Measurements from ENCODE around the gene LTB4R.

The LTB4R gene

DNA sequence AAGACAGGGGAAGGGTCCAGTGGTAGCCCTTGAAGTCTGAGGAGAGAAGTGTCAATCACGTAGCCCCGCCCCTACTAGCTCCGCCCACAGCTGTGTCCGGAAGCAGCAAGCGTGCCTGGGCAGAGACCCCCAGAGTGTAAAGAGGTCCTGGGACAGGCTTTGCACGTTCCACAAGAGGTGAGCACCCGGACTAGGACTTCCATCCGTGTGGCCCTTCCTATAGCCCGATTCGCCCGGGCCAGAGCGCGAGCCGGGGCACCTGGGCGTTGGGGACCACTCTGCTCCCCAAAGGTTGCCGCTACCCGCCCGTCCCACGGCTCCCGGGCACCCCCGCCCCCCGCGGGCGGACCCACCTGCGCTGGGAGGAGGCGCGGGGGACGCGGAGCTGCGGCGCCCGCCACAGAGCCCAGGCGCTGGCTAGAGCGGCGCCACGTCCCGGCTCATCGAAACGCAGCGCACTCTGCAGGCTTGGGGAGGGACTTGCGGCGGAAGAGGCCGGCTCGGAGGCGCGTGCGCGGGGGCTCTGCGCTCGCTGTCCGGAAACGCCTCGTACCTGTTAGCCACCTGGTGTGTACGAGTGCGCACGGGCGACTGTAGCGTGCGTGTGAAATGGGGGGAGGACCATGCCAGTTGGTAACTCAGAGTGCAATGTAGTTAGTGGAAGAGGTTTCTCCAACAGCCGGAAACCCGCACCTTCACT is 40.0 kb upstream of the LTB4R start, which contains the start of gene RABGGTA:
Gene RABGGTA, minus strand, starts transcription at position 464 of the 700 bp plus-strand sequence. CDS start 482 bp downstream, outside the sequence.
- Histone ChIP-seq H3K27me3 (ENCODE audit: low read depth, low read length) (no peaks in the 10 kb centered on the region), H3K4me1 (ENCODE audit: low read length) (peaks cover 38% of the 10 kb centered on the region), H2AFZ (ENCODE audit: low read depth, low read length) (peak within 1 kb of the TSS; percentile 58; the same call in 1 of the 2 replicates), H3K4me2 (ENCODE audit: low read length) (peak within 1 kb of the TSS; percentile 83), H3K36me3 (replicated peaks; ENCODE audit: low read depth, low read length) (peaks cover 2% of the 10 kb centered on the region), H3K4me3 (ENCODE audit: low read length) (peak within 1 kb of the TSS; percentile 90), H3K9me3 (ENCODE audit: insufficient read depth, low read length) (no peaks in the 10 kb centered on the region), H3K27ac (ENCODE audit: low read length) (peak within 1 kb of the TSS; percentile 88), H3K79me2 (ENCODE audit: low read length) (no peaks in the 10 kb centered on the region), H4K20me1 (ENCODE audit: insufficient read depth, low read length) (no peaks in the 10 kb centered on the region), H3K9ac (ENCODE audit: low read length) (peak within 1 kb of the TSS; percentile 98)
- TF ChIP-seq EZH2phosphoT487 (IDR thresholded peaks at IDR 0.05; ENCODE audit: low read depth) (no peak), CTCF (IDR thresholded peaks at IDR 0.05; ENCODE audit: low read depth, low read length) (peak; percentile 66)

- peak overlapping the region; percentile 98 for H3K9ac ChIP-seq (ENCODE audit: low read length)
- no peaks in the 10 kb centered on the region for H3K9me3 ChIP-seq (ENCODE audit: insufficient read depth, low read length)
- H3K79me2 ChIP-seq (ENCODE audit: low read length), result no peaks in the 10 kb centered on the region
- H3K4me1 ChIP-seq (ENCODE audit: low read length), result peaks cover 38% of the 10 kb centered on the region
- peak overlapping the region; percentile 90 for H3K4me3 ChIP-seq (ENCODE audit: low read length)
- H3K27me3 ChIP-seq (ENCODE audit: low read depth, low read length), result no peaks in the 10 kb centered on the region
- H2AFZ ChIP-seq (ENCODE audit: low read depth, low read length), result peak overlapping the region; percentile 39; the same call in 1 of the 2 replicates
- H3K4me2 ChIP-seq (ENCODE audit: low read length), result peak overlapping the region; percentile 83
- H4K20me1 ChIP-seq (ENCODE audit: insufficient read depth, low read length), result no peaks in the 10 kb centered on the region
- peaks cover 2% of the 10 kb centered on the region for H3K36me3 ChIP-seq (replicated peaks; ENCODE audit: low read depth, low read length)
- no peak overlapping the region for H3K27ac ChIP-seq (ENCODE audit: low read length)
- no peak for TF ChIP-seq EZH2phosphoT487 (IDR thresholded peaks at IDR 0.05; ENCODE audit: low read depth)
- no peak for TF ChIP-seq CTCF (IDR thresholded peaks at IDR 0.05; ENCODE audit: low read depth, low read length)
Measured at GRCh38 chr14:24271834-24272263, 39.5 kb upstream of the LTB4R start.

GRCh38 chr14:24272467-24272866 is 38.8 kb upstream of the LTB4R start:
- no peak overlapping the region for H2AFZ ChIP-seq (ENCODE audit: low read depth, low read length)
- peak overlapping the region; percentile 83; the same call in 1 of the 2 replicates for H3K4me2 ChIP-seq (ENCODE audit: low read length)
- no peak overlapping the region for H3K27ac ChIP-seq (ENCODE audit: low read length)
- TF ChIP-seq EZH2phosphoT487 (IDR thresholded peaks at IDR 0.05; ENCODE audit: low read depth) (no peak), CTCF (IDR thresholded peaks at IDR 0.05; ENCODE audit: low read depth, low read length) (no peak)
- H3K4me1 ChIP-seq (ENCODE audit: low read length), result peaks cover 38% of the 10 kb centered on the region
- no peaks in the 10 kb centered on the region for H3K36me3 ChIP-seq (replicated peaks; ENCODE audit: low read depth, low read length)
- no peak overlapping the region for H3K4me3 ChIP-seq (ENCODE audit: low read length)
- H3K9me3 ChIP-seq (ENCODE audit: insufficient read depth, low read length), result no peaks in the 10 kb centered on the region
- H3K27me3 ChIP-seq (ENCODE audit: low read depth, low read length), result no peaks in the 10 kb centered on the region
- no peak overlapping the region for H3K9ac ChIP-seq (ENCODE audit: low read length)
- no peaks in the 10 kb centered on the region for H4K20me1 ChIP-seq (ENCODE audit: insufficient read depth, low read length)
- no peaks in the 10 kb centered on the region for H3K79me2 ChIP-seq (ENCODE audit: low read length)

GRCh38 chr14:24273422-24273998 is 37.8 kb upstream of the LTB4R start:
- peak overlapping the region; percentile 45 for H3K4me3 ChIP-seq (ENCODE audit: low read length)
- H3K9me3 ChIP-seq (ENCODE audit: insufficient read depth, low read length), result no peaks in the 10 kb centered on the region
- H3K27me3 ChIP-seq (ENCODE audit: low read depth, low read length), result no peaks in the 10 kb centered on the region
- H3K27ac ChIP-seq (ENCODE audit: low read length), result peak overlapping the region; percentile 38
- H2AFZ ChIP-seq (ENCODE audit: low read depth, low read length), result no peak overlapping the region
- H3K9ac ChIP-seq (ENCODE audit: low read length), result peak overlapping the region; percentile 10; the same call in 1 of the 2 replicates
- H3K4me2 ChIP-seq (ENCODE audit: low read length), result peak overlapping the region; percentile 74
- H3K36me3 ChIP-seq (replicated peaks; ENCODE audit: low read depth, low read length), result no peaks in the 10 kb centered on the region
- no peaks in the 10 kb centered on the region for H4K20me1 ChIP-seq (ENCODE audit: insufficient read depth, low read length)
- peaks cover 49% of the 10 kb centered on the region for H3K4me1 ChIP-seq (ENCODE audit: low read length)
- no peaks in the 10 kb centered on the region for H3K79me2 ChIP-seq (ENCODE audit: low read length)
- TF ChIP-seq EZH2phosphoT487 (IDR thresholded peaks at IDR 0.05; ENCODE audit: low read depth) (no peak), CTCF (IDR thresholded peaks at IDR 0.05; ENCODE audit: low read depth, low read length) (no peak; the same call in 1 of the 2 replicates)

All from OCI-LY3 (cell line).